NCI-H128 (cell line): ENCODE results near the gene ZNF77.
A peak's percentile ranks its signal among the peaks of the same experiment; 100 is the strongest.
"Not testable (repeated sequence)": the region's sequence is repeated elsewhere in the genome, so short reads cannot be mapped to it uniquely, and the experiment has no call there.

ENCODE experiments used
- DNase-seq: peaks from one replicate; lab custom pipeline; 2025; ENCODE audit not compliant: unreplicated experiment; lab: John Stamatoyannopoulos, UW

The ZNF77 gene

DNA sequence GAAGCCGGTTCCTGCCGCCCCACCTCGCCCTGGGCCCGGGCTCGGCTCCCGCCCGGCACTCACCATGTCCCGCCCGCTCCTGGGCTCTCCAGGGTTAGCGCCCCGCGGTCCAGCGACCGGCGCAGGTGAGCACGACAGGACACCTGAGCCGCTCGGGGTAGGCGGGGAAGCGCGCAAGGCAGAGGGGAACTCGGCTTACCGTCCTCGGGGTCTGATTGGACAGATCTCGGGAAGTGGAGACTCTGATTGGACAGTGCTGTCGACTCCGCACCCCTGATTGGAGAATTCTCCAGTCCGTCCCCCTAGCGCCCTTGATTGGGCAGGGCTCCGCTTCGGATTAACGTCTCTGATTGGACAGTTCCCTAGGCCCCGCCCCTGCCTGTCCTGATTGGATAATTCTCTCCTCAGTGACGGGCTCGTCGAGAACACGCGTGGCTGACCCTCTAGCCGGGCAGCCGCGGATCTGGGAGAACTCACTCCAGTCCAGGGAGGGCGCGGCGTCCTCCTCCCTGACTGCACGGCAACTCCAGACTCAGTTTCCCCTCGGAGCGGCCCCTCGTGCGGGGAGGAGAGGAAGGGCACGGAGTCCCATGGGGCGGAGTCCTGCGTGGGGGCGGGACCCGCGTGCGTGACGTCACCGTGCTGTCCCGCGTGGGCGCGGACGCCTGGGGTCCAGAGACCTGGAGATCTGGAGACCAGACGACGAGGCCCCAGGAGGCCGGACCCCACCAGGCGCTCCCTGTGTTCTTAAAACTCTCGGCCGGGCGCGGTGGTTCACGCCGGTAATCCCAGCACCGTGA lies at the start of gene ZNF77:
ZNF77 (minus strand) TSS at position 197 of the 800 bp plus-strand sequence; CDS start at position 66, 131 bp downstream.
- DNase-seq, result peak; percentile 99

DNA sequence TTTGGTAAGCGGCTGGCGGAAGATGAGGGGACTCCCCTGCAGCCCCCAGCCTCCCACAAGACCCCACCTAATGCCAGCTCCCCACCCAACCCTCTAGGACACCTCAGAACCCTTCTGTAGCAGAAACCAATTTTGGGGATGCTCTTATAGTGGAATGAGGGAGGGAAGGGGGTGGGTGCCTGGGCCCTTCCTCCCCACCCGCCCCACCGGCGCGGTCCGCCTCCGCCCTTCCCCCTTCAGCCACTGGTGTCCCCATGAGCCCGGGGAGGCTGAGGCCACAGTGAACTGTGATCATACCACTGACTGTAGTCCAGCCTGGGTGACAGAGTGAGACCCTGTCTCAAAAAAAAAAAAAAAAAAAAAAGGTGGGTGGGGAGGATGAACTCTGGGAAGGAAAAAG lies 48.8 kb upstream of the ZNF77 start:
- DNase-seq, result no peak

DNA sequence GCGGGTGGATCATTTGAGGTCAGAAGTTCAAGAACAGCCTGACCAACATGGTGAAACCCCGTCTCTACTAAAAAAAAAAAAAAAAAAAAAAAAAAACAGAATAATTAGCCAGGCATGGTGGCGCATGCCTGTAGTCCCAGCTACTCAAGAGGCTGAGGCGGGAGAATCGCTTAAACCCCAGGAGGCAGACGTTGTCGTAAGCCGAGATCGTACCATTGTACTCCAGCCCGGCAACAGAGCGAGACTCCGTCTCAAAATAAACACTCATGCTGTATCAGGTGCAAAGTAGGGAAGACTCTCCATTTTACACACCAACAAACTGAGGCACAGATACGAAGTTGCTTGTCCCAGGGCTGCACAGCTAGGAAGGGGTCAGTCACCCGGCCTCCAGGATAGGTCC lies 48.2 kb upstream of the ZNF77 start:
- DNase-seq, result no peak

DNA sequence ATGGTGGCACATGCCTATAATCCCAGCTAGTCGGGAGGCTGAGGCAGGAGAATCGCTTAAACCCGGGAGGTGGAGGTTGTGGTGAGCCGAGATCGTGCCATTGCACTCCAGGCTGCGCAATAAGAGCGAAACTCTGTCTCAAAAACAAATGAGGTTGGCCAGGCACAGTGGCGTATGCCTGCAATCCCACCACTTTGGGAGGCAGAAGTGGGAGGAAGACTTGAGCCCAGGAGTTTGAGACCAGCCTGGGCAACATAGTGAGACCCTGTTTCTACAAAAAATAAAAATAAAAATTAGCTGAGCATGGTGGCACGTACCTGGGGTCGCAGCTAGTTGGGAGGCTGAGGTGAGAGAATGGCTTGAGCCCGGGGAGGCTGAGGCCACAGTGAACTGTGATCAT lies 47.6 kb upstream of the ZNF77 start:
- DNase-seq, result not testable (repeated sequence)

DNA sequence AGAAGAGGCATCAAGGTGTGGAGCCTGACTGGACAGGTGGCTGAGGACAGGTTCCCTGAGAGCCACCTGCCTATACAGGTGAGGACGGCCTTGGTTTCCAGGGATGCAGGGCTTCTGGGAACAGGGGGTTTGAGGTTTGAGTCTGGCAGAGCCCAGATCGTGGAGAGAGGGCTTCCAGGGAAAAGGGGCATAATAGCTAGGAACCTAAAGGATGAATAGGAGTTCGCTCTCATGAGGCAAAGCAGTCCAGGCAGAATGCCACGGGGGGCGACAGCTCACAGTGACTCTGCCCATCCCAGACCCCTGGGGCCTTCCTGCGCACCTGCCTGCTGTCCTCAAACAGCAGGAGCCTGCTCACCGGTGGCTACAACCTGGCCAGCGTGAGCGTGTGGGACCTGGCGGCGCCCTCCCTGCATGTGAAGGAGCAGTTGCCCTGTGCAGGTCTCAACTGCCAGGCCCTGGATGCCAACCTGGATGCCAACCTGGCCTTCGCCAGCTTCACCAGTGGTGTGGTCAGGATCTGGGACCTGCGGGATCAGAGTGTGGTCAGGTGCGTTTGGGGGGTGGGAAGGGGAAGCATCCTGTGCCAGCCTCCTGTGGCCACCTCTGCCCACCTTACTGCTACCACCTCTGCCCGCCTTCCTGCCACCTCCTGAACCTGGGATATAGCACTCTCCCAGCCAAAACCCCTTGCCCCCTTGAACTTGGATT lies 44.6 kb upstream of the ZNF77 start:
- no peak for DNase-seq

DNA sequence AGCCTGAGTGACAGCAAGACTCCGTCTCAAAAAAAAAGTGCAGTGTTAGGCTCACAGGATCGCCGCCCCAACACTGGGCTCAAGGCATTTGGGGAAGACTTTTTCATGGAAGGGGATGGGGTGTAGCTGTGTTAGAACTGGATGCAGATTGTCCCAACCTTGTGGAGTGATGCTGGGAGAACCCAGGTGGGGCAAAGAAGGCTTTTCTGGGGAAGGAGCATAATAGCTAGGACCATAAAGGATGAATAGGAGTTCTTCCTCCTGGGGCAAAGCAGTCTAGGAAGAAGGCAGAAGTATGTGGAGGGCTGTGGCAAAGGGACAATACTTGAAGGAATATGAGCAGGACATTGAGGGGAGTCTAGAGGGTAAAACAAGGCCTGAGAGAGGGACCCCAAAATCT lies 43.8 kb upstream of the ZNF77 start:
- no peak for DNase-seq

DNA sequence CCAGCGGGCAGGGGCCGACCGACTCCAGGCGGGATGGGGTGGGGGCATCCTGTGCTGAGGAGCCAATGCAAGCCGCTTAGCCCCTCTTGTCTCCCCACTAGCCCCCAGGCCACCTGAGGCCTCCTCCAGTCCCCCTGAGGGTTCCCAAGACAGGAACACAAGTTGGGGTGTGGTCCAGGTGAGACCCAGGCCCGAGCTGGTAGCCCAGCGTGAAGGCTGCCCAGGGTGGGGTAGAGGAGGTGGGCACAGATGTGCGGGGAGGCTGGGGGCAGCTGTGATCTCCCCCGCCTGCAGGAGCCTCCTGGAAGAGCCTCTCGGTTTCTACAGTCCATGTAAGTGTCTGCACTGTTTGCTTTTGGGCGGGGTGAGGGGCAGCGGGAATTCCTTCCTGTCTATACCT lies 43.0 kb upstream of the ZNF77 start:
- no peak for DNase-seq

DNA sequence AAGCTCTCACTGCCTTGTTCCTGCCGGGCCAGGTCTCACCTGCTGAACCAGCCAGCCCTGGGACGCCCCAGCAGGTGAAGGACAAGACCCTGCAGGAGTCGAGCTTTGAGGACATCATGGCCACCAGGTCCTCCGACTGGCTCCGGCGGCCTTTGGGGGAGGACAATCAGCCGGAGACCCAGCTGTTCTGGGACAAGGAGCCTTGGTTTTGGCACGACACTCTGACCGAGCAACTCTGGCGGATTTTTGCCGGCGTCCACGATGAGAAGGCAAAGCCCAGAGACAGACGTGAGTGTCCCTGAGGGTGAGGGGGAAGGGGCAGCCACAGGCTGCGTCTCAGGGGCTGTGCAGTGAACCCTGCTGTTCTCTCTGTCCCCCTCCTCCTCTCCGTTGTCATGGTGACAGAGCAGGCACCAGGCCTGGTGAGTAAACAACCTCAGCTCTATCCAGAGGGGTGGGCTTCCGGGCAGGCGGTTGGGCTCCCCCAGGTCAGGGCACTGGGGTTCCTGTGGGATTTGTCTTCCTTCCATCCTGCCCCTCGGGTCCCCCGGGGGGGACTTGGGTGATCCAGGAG lies 42.3 kb upstream of the ZNF77 start:
- no peak for DNase-seq

DNA sequence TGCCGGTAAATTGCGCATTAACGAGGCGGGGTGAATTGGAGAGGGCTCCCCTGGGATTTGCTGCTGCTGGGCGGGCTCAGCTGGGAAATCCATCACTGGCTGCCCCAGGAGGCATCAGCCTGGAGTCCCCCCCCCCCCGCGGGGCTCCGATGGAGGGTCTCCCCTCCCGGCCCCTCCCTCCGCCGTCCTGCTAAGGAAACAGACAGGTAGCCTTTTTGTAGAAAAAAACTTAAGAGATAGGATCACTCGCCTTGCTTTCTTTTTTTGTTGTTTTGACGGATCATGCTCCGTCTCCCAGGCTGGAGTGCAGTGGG lies 39.4 kb upstream of the ZNF77 start:
- DNase-seq, result no peak

DNA sequence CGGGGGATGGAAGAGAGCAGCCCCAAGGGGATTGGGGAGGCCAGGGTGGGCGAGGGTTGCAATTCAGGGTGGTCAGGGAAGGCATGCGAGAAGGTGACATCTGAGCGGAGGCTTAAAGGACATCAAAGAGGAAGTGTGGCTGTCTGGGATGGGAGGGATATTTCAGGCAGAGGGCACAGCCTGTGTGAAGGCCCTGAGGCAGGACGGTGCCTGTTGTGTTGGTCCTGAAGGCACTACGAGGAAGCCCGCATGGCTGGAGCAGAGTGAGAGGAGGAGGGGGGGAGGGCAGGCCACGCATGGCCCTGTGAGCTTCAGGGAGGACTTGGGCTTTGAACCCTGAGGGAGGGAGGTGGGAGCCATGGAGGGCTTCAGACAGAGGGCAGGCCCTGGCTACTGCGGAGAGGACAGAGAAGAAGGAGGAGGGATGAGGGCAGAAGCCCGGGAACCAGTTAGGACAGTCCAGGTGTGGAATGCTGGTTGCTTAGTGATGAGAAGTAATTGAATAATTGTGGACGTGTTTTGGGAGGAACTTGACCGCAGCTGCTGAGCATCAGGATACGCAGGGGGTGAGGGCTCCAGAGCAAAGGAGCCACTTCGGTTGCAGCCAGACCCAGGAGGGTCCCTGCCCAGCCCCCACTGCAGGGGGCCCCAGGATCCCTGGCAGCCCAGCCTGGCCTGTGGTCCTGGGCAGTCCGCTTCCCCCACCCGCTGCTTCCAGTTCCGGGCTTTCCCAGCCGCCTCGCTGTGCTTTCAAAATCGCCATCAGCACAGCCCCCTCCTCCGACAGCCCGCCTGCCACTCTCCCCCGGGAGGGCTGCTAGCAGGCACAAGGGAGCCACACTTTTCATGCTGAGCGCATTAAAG lies 38.8 kb upstream of the ZNF77 start:
- DNase-seq, result peak; percentile 62

DNA sequence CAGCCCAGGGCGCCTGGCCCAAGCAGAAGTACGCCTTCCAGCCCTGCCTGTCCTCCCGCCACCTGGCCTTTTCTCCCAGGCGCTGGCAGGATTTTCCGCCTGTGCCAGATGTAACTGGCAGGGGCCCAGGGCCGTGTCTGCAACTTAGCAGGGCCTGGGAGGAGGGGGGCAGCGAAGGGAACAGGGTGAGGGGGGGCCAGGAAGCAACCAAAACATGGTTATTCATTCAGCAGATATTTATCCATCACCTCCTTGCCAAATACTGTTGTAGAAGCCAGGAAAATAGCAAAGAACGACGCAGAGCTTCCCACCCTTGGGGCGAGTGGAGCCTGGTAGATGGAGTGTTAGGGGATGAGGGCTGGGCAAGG lies 38.2 kb upstream of the ZNF77 start:
- peak; percentile 34 for DNase-seq

DNA sequence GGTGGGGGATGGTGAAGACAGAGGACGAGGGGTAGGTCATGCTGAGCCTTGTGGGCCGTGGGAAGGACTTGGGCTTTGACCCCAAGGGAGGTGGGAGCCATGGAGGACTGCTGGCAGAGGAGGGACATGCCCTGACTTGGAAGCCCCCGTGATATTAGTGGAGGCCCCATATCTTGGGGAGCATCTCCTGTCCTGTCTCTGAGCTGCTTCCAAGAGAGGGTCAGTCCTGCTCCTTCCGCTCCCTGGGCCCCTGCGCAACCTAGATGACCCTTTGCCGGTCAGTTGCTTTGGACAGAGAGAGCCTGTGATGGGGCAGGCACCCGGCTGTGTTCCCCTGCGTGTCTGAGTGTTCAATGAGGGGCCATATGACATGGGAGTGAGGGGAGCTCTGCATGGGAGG lies 37.8 kb upstream of the ZNF77 start:
- no peak for DNase-seq

DNA sequence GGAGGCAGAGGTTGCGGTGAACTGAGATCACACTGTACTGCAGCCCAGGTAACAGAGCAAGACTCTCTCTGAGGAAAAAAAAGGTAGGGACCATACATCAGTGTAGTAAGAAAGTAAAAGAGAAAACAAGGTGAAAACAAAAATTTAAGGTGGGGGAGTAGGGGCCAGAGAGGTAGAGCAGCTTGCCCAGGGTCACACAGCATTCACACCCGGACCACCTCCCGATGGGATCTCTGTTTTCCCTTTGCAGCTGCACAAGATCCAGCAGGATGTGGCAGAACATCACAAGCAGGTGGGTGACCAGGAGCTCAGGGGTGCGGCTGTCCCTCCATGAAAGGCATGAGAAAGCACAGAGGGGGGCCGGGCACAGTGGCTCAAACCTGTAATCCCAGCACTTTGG lies 37.1 kb upstream of the ZNF77 start:
- no peak for DNase-seq

DNA sequence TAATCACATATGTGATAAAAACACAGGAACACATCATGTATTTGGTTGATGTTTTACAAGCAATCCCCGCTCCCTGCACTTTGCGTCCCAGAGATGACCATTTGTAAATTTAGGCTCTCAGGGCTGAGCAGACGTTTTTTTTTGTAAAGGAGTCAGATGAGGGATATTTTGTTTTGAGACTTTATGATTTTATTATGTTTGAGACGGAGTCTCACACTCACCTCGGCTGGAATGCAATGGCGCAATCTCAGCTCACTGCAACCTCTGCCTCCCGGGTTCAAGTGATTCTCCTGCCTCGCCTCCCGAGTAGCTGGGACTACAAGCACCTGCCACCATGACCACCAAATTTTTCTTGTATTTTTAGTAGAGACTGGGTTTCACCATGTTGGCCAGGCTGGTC lies 34.0 kb upstream of the ZNF77 start:
- DNase-seq, result no peak

DNA sequence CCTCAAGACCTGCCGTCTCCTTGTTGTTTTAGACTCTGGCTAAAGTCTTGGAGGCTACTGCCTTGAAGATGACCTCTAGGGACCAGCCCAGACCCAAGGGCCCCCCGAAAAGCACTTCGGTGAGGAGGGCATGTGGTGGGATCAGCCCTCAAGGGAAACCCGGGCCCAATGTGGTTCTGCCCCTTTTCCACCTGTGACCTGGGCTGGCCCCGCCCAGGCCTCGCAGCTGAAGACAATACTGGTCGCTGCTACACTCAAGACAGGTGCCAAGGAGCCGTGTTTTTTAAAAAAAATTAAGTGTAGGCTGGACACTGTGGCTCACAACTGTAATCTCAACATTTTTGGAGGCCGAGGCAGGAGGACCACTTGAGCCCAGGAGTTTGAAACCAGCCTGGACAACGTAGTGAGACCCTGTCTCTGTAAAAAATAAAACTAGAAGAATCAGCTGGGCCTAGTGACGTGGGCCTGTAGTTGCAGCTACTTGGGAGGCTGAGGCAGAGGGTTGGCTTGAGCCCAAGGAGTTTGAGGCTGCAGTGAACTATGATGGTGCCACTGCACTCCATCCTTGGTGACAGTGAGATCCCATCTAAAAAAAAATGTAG lies 33.5 kb upstream of the ZNF77 start:
- no peak for DNase-seq

DNA sequence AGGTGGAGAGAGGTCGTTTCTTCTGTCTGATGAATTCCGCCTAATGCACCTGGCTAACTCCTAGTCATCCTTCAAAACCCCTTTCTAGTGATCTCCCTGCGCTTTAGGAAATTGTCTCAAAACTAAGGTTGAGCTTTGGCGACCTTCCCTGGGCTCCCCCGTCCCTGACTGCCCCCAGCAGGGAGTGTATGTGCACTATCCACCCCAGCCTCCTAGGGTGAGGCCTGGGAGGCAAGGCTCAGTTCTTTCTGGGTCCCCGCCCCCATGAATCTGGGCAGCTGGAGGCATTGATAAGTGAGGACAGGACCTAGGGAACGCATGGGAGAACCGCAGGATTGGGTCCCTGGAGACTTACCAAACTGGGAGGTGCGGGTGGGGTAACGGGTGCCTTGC lies 33.0 kb upstream of the ZNF77 start:
- DNase-seq, result no peak

DNA sequence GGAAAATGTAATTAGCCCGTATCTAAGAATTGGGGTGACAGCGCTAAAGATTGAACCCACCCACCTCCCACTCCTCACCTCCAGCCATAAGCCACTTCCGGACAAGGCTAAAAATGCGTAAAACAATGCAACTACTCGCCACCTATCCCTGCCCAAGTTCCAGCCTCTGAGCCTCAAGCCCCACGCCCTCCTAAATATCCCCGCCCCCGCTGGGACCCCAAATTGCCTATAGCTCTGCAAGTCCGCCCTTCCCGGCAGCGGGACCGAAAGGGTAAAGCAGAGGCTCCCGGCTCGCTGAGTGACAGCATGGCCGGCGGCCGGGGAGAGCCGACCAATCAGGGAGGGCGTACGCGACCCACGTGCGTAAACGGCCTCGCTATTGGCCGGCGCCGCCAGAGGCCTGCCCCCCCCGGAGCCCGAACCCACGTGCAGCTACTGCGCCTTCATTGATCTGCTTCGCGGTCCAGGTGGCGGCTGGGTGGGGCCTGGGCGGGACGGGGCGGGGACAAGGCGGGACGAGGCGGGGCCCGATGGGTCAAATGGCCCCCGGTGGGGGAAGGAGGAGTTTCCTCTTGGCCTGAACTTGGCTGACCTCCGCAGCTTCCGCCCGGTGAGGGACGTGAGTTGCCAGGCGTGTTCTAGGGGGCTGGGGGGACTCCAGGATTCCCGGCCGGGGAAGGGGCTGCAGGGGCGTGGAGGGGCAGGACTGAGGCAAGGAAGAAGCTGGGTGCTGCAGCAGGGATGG lies 32.4 kb upstream of the ZNF77 start, which contains the start of gene TLE6:
TLE6 (plus strand) TSS at position 564 of the 745 bp plus-strand sequence. CDS start 670 bp downstream, outside the sequence.
- DNase-seq, result peak; percentile 90

DNA sequence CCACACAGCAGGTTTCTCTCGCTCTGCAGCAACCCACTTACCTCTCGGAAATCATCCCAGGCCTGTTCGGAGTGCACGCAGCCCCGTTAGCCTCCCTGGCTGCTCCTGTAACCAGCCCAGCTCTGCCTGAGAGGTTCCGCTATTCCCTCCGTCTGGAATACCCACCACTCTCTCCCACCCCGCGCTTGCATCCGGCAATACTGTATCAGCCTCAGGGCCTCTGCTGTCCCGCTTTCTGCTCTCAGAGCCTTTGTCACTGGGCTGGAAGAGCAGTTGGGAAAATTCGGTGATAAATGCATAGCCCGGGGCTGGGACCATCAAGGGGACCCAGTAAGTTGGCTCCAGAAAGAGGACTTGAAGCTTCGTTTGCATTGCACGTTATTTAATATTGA lies 31.8 kb upstream of the ZNF77 start:
- DNase-seq, result no peak

DNA sequence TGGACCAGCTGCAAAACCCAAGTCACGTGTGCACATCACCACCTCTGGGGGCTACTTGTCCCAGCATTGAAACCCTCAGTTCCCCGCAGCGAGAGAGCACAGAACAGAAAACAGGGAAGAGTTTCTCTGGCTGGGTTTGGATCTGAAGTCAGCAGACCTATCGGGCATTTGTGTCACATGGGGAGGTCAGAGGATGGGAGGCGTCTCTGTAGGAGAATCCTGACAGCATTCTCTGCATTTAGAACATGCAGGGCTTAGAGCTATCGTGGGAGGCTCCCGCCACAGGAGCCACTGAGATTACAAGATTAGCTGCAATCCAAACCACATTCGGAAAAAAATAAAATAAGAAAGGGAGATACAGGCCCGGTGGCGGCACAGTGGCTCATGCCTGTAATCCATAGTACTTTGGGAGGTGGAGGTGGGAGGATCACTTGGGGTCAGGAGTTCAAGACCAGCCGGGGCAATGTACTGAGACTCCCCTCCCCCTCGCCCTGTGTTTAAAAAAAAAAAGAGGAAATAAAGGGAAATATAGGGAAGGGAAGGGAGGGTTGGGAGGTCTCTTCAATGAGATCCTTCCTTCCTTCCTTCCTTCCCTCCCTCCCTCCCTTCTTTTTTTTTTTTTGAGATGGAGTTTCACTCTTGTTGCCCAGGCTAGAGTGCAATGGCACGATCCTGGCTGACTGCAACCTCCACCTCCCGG lies 29.7 kb upstream of the ZNF77 start:
- no peak for DNase-seq

DNA sequence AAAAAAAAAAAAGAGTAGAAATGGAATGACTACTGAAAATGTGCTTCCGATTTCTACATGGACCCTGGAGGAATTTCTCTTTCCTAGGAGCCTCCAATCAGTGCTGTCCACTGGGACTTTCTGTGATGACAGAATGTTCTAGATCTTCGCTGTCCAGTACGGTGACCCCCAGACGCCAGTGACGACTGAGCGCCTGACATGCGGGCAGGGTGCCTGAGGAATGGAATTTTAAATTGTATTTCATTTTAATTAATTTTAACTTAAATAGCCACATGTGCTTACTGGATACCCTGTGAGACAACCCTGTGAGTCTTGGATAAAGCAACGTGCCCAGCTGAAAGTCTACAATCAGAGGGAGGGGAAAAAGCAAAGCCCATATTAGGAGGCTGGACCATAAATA lies 28.5 kb upstream of the ZNF77 start:
- no peak for DNase-seq
